MG63 (cell line): ENCODE measurements around the gene VPS8. TPM values are rescaled to one million over a fixed set of nuclear protein-coding genes. Genes with fewer than 3 reads are reported as not detected.

ENCODE experiments used
- DNase-seq: peaks from one replicate; pipeline ENCODE4 v3.0.0-alpha.2; 2020
- H3K27me3 ChIP-seq: fragments of 250-450 bp; sonication (Bioruptor Pico); 2 replicates; pipeline ENCODE4 v1.5.1; 2020; ENCODE audit warnings: mild to moderate bottlenecking, moderate library complexity
- H3K36me3 ChIP-seq: fragments of 250-450 bp; sonication (Bioruptor Pico); 2 replicates; pipeline ENCODE4 v1.5.1; 2020; ENCODE audit warnings: mild to moderate bottlenecking, moderate library complexity
- H3K4me3 ChIP-seq: fragments of 250-450 bp; sonication (Bioruptor Pico); 2 replicates; pipeline ENCODE4 v1.5.1; 2020; ENCODE audit warnings: mild to moderate bottlenecking, moderate library complexity
- H3K9me3 ChIP-seq: fragments of 250-450 bp; sonication (Bioruptor Pico); 2 replicates; pipeline ENCODE4 v1.5.1; 2020; ENCODE audit warnings: mild to moderate bottlenecking, moderate library complexity
- total RNA-seq: library from RNA; depleted of rRNA; stranded (reverse); fragments of >200 nt; shearing (Covaris generic); gene quantifications from 2 replicates; pipeline ENCODE4 v1.2.3, GENCODE V29; 2014; ENCODE audit warnings: low replicate concordance

VPS8 gene
- total RNA-seq, 1 experiment from 2014 or later, result 34.6 TPM

DNA sequence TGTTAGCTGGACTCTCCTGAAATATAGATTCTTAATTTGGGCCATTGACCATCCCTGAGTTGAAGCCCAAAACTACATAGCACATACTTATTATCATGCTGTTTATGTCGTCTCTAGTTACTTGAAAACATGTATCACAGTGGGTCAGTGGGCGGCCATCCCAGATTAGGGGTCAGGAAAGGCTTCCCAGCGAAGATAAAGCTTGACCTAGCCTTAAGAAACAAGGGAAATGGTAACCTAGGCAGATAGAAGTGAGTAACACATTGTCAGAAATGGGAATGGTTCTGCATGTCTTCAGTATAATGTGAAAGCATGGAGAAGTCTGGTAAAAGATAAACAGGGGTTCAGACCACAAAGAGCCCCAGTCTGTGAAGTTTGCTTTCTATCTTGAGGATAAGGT lies 216.2 kb downstream of the VPS8 start:
- no peak for DNase-seq
- H3K27me3 ChIP-seq, result no peaks in the 10 kb centered on the region
- no peak overlapping the region for H3K4me3 ChIP-seq
- no peaks in the 10 kb centered on the region for H3K9me3 ChIP-seq
- no peaks in the 10 kb centered on the region for H3K36me3 ChIP-seq

GRCh38 chr3:185029086-185029485 lies 217.1 kb downstream of the VPS8 start:
- H3K9me3 ChIP-seq, result no peaks in the 10 kb centered on the region
- no peak overlapping the region for H3K4me3 ChIP-seq
- no peaks in the 10 kb centered on the region for H3K27me3 ChIP-seq
- DNase-seq, result no peak
- no peaks in the 10 kb centered on the region for H3K36me3 ChIP-seq

DNA sequence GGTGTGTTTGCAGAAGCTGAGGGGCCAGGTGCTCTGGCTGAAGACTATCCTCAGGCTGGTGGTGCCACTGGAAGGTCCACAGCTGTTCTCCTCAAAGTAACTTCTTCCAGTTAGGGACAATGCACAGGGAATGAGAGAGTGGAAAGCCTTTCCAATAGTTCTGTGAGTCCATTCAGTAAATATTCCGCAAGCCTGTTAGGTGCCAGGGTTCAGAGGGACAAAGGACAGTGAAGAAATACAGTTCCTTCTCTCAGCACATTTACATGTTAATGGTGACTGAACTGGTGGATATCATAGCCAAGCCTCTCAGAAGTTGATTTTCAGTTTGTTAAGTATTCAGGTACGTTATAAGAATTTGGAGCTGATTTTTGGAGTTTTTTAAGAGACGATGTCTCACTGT lies 218.4 kb downstream of the VPS8 start:
- Histone ChIP-seq H3K9me3 (no peaks in the 10 kb centered on the region), H3K27me3 (no peaks in the 10 kb centered on the region), H3K36me3 (0 out of 2 replicates have a peak, but pooled peaks cover 1% of the 10 kb centered on the region), H3K4me3 (no peak overlapping the region)
- no peak for DNase-seq

GRCh38 chr3:185030951-185031350 lies 219.0 kb downstream of the VPS8 start:
- H3K36me3 ChIP-seq, result 0 out of 2 replicates have a peak, but pooled peaks cover 2% of the 10 kb centered on the region
- no peaks in the 10 kb centered on the region for H3K27me3 ChIP-seq
- no peak for DNase-seq
- H3K4me3 ChIP-seq, result no peak overlapping the region
- no peaks in the 10 kb centered on the region for H3K9me3 ChIP-seq

GRCh38 chr3:185037801-185038200 lies 225.8 kb downstream of the VPS8 start:
- Histone ChIP-seq H3K27me3 (no peaks in the 10 kb centered on the region), H3K4me3 (no peak overlapping the region), H3K36me3 (0 out of 2 replicates have a peak, but pooled peaks cover 2% of the 10 kb centered on the region), H3K9me3 (no peaks in the 10 kb centered on the region)
- no peak for DNase-seq

DNA sequence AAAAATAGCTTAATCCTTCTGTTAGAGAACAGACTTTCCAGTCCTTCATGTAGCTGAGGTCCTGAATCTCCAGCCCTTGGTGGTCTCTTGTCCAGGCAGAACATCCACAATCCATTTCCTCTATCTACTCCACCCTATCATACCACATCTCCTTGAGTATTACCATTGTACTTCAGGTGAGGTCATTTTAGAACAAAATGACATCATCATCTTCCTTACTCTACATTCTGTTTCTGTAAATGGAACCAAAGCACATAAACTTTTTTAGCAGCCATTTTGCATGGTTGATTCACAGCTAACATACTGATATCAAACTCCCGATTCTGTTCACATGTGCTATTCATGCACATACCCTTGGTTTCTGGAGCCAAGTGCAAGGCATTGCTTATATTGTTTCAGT lies 228.5 kb downstream of the VPS8 start:
- H3K27me3 ChIP-seq, result no peaks in the 10 kb centered on the region
- 0 out of 2 replicates have a peak, but pooled peaks cover under 1% of the 10 kb centered on the region for H3K36me3 ChIP-seq

GRCh38 chr3:185041540-185041939 lies 229.6 kb downstream of the VPS8 start:
- no peaks in the 10 kb centered on the region for H3K36me3 ChIP-seq
- H3K9me3 ChIP-seq, result no peaks in the 10 kb centered on the region
- H3K27me3 ChIP-seq, result no peaks in the 10 kb centered on the region
- no peak for DNase-seq
- H3K4me3 ChIP-seq, result no peak overlapping the region

More for the DNA sequence above, 228.5 kb downstream of the VPS8 start:
- Histone ChIP-seq H3K4me3 (no peak overlapping the region), H3K9me3 (no peaks in the 10 kb centered on the region)
- no peak for DNase-seq

- Histone ChIP-seq H3K27me3 (no peaks in the 10 kb centered on the region), H3K36me3 (no peaks in the 10 kb centered on the region), H3K4me3 (no peak overlapping the region), H3K9me3 (no peaks in the 10 kb centered on the region)
- no peak for DNase-seq
Measured at GRCh38 chr3:185042312-185043050, 230.5 kb downstream of the VPS8 start.

GRCh38 chr3:185046164-185046515 lies 234.2 kb downstream of the VPS8 start:
- H3K9me3 ChIP-seq, result no peaks in the 10 kb centered on the region
- H3K27me3 ChIP-seq, result no peaks in the 10 kb centered on the region
- no peak for DNase-seq
- peaks cover 3% of the 10 kb centered on the region for H3K36me3 ChIP-seq
- H3K4me3 ChIP-seq, result no peak overlapping the region

DNA sequence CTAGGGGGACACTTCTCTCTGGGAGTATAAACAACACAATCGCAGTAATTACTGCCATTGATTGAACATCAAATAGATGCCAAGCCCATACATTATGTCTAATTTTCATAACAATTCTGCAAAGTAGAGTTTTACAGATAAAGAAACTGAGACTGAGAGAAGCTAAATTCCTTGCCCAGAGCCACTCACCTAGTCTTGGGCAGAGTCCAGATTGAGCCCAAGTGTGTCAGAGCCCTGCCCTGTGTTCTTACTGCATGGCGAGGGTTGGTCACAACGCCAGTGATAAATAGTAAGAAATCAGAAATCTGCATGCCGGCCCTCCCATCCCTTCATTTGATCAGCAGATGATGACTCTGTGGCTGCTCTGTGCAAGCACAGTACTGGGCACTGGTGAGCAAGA lies 234.6 kb downstream of the VPS8 start:
- H3K9me3 ChIP-seq, result no peaks in the 10 kb centered on the region
- H3K4me3 ChIP-seq, result no peak overlapping the region
- H3K27me3 ChIP-seq, result no peaks in the 10 kb centered on the region
- DNase-seq, result no peak
- H3K36me3 ChIP-seq, result peaks cover 4% of the 10 kb centered on the region

DNA sequence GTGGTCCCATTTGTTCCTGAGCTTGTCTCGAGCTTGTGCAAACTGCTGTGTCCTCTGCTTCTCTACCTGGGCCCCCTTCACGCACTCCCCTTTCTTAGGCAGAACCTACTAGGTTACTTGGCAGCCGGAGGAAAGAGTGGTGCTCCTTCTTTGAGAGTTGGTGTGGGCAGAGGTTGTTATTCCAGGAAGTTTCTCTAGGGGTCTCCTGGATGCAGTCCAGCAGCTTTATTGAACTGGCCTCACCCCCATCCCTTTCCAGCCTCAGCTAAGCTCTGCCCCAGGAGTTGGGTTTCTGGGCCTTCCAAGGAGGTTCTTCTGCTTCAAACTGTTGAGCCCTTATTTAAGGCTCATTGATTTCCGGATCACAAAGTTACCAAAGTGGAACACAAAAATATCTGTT lies 237.7 kb downstream of the VPS8 start:
- no peaks in the 10 kb centered on the region for H3K9me3 ChIP-seq
- no peak for DNase-seq
- peaks cover 28% of the 10 kb centered on the region for H3K36me3 ChIP-seq
- H3K4me3 ChIP-seq, result no peak overlapping the region
- H3K27me3 ChIP-seq, result no peaks in the 10 kb centered on the region

DNA sequence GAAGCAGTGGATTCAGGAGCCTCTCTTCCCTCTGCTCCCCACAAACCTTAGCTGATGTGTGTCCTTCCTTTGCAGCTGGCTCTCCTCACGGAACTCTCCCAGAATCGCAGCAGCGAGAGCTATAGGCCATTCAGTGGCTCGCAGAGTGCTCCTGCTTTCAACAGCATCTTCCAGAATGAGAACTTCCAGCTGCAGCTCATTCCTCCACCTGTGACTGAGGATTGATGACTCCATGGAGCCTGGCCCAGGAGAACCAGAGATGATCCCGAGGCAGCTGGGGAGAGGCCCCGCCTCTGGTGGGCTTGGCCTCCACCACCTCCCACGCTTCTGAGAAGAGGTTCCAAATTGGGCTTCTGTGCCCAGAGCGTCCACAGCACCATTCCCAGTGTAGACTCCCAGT lies 239.8 kb downstream of the VPS8 start:
- H3K9me3 ChIP-seq, result peaks cover 8% of the 10 kb centered on the region; the same call in 1 of the 2 replicates
- H3K4me3 ChIP-seq, result no peak overlapping the region
- peaks cover 40% of the 10 kb centered on the region for H3K36me3 ChIP-seq
- no peak for DNase-seq
- H3K27me3 ChIP-seq, result no peaks in the 10 kb centered on the region

DNA sequence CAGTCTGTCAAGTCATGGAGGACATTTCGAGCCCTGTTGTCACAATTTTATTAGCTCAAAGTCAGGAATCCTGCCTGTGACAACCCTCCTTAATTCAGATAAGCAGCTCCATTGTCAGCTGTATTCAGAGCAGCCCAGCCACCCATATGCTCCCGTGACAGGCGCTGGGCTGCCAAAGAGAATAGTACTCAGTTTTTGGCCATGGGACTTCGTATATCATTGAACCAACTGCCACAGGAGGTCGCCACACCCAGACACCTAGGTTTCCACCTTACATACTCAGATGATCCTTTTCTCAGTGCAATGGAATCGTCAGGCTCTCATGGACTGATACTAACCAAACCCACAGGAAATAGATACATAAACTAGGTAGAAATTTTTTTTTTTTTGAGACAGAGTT lies 240.7 kb downstream of the VPS8 start:
- peaks cover 40% of the 10 kb centered on the region for H3K36me3 ChIP-seq
- H3K27me3 ChIP-seq, result no peaks in the 10 kb centered on the region
- H3K4me3 ChIP-seq, result no peak overlapping the region
- no peak for DNase-seq
- H3K9me3 ChIP-seq, result peaks cover 12% of the 10 kb centered on the region

DNA sequence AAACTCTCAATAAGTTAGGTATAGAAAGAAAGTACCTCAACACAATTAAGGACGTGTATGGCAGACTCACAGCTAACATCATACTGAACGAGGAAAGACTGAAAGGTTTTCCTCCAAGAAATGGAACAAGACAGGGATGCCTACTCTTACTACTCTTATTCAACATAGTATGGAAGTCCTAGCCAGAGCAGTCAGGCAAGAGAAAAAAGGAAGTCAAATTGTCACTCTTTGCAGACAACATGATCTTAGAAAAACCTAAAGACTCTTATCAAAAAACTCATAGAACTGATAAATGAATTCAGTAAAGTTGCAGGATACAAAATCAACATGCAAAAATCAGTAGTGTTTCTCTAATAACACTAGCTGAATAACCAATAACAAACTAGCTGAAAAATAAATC lies 244.9 kb downstream of the VPS8 start:
- H3K9me3 ChIP-seq, result peaks cover 14% of the 10 kb centered on the region
- no peak for DNase-seq
- H3K4me3 ChIP-seq, result no peak overlapping the region
- no peaks in the 10 kb centered on the region for H3K27me3 ChIP-seq
- peaks cover 33% of the 10 kb centered on the region for H3K36me3 ChIP-seq

GRCh38 chr3:185057829-185058228 lies 245.9 kb downstream of the VPS8 start:
- Histone ChIP-seq H3K27me3 (no peaks in the 10 kb centered on the region), H3K9me3 (peaks cover 14% of the 10 kb centered on the region), H3K36me3 (peaks cover 28% of the 10 kb centered on the region), H3K4me3 (no peak overlapping the region)
- no peak for DNase-seq

GRCh38 chr3:185058796-185059195 lies 246.8 kb downstream of the VPS8 start:
- Histone ChIP-seq H3K4me3 (no peak overlapping the region), H3K27me3 (no peaks in the 10 kb centered on the region), H3K36me3 (peaks cover 18% of the 10 kb centered on the region), H3K9me3 (peaks cover 14% of the 10 kb centered on the region)
- no peak for DNase-seq

GRCh38 chr3:185059766-185060165 lies 247.8 kb downstream of the VPS8 start:
- peaks cover 12% of the 10 kb centered on the region for H3K36me3 ChIP-seq
- H3K9me3 ChIP-seq, result peaks cover 14% of the 10 kb centered on the region
- no peak for DNase-seq
- no peak overlapping the region for H3K4me3 ChIP-seq
- no peaks in the 10 kb centered on the region for H3K27me3 ChIP-seq

GRCh38 chr3:185060655-185061054 lies 248.7 kb downstream of the VPS8 start:
- Histone ChIP-seq H3K36me3 (peaks cover 3% of the 10 kb centered on the region), H3K9me3 (peaks cover 12% of the 10 kb centered on the region), H3K27me3 (no peaks in the 10 kb centered on the region), H3K4me3 (no peak overlapping the region)
- DNase-seq, result no peak
